Osteoblast (primary cell): ENCODE measurements around the gene BCAN. TPM values are rescaled to one million over a fixed set of nuclear protein-coding genes. Genes with fewer than 3 reads are reported as not detected.

Source experiments
- DNase-seq: peaks from one replicate; pipeline ENCODE4 v3.0.0; 2011; ENCODE audit warnings: low spot score, mixed read lengths; ENCODE audit not compliant: insufficient read length; ENCODE audit errors: missing footprints
- H2AFZ ChIP-seq: 2 replicates; pipeline ENCODE4 v1.6.0; 2011; ENCODE audit warnings: mild to moderate bottlenecking, low read length
- H3K27ac ChIP-seq: 2 replicates; pipeline ENCODE4 v1.5.1; 2011; ENCODE audit warnings: mild to moderate bottlenecking, low read depth, low read length, moderate library complexity
- H3K27me3 ChIP-seq: 2 replicates; pipeline ENCODE4 v1.6.0; 2012; ENCODE audit warnings: mild to moderate bottlenecking, control low read depth, inconsistent platforms, low read length, moderate library complexity; ENCODE audit not compliant: insufficient read depth
- H3K36me3 ChIP-seq: 2 replicates; pipeline ENCODE4 v1.5.1; 2011; ENCODE audit warnings: mild to moderate bottlenecking, low read length, control low read depth, moderate library complexity; ENCODE audit not compliant: insufficient read depth
- H3K4me1 ChIP-seq: 2 replicates; pipeline ENCODE4 v1.5.1; 2011; ENCODE audit warnings: mild to moderate bottlenecking, low read length, control low read depth, moderate library complexity; ENCODE audit not compliant: insufficient read depth
- H3K4me2 ChIP-seq: 2 replicates; pipeline ENCODE4 v1.6.0; 2011; ENCODE audit warnings: mild to moderate bottlenecking, low read length; ENCODE audit not compliant: insufficient read depth
- H3K4me3 ChIP-seq: fragments of 200-600 bp; sonication (generic); 3 replicates; pipeline ENCODE4 v1.5.1; 2012; ENCODE audit warnings: mild to moderate bottlenecking, low read length, inconsistent platforms; ENCODE audit not compliant: insufficient read depth
- H3K79me2 ChIP-seq: 2 replicates; pipeline ENCODE4 v1.6.0; 2012; ENCODE audit warnings: mild to moderate bottlenecking, low read length, control low read depth, inconsistent platforms; ENCODE audit not compliant: insufficient read depth
- H3K9me3 ChIP-seq: 2 replicates; pipeline ENCODE4 v1.5.1; 2011; ENCODE audit warnings: low read depth, low read length, control low read depth
- H4K20me1 ChIP-seq: 2 replicates; pipeline ENCODE4 v1.6.0; 2012; ENCODE audit warnings: mild to moderate bottlenecking, low read length, control low read depth; ENCODE audit not compliant: insufficient read depth
- total RNA-seq: library from RNA; depleted of rRNA; stranded (reverse); fragments of >200 nt; gene quantifications from 2 replicates; pipeline ENCODE4 v1.2.3, GENCODE V29; 2012
- TF ChIP-seq, protein P1 (sequence below): IDR thresholded peaks from 2 replicates; pipeline ENCODE4 v1.5.1; 2011; ENCODE audit warnings: mild to moderate bottlenecking, low read depth, low read length, moderate library complexity; ENCODE audit errors: extremely low read depth

BCAN gene
- total RNA-seq, 1 donor, result not detected

DNA sequence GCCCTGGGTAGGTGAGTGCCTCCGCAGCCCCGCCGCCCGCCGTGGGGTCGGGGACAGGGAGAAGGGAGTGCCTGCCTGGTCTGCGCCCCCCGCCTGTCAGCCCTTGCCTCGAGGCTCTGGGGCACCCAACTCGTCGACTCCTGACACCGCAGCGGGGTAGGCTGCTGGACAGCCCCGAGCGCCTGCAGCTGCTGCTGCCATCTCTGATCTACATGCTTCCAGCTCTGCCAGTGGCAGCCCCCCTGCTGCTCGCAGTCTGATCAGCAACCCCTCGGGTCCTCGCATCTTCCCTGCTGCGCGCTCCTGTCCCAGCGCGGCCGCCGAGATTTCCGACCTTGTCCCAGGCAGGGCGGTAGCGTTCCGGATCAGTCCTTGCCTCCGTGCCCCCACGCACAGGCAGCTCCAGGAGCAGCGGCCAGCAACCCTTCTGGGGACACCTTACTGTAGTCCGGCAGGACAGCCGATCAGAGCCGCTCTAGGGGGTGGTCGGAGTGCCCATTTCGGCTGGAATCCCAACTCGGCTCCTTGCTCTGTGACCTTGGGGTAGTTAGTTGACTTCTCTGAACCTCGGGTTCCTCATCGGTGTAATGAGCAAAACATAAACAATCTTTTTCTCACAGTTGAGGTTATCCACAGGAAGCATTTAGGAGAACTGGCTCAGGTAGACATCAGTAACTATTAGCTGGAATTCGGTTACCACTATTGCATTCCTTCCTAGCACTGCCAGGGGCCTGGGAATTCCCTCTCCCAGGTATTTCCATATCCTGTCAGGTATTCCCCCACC lies 540 bp downstream of the BCAN start:
- Histone ChIP-seq H3K27me3 (peaks cover 98% of the 10 kb centered on the region), H3K4me2 (no peak overlapping the region), H2AFZ (no peak overlapping the region), H3K36me3 (no peaks in the 10 kb centered on the region), H4K20me1 (no peaks in the 10 kb centered on the region), H3K4me1 (no peaks in the 10 kb centered on the region), H3K9me3 (no peaks in the 10 kb centered on the region), H3K27ac (no peak overlapping the region), H3K79me2 (no peaks in the 10 kb centered on the region), H3K4me3 (no peak overlapping the region)
- DNase-seq, result peak; percentile 81
- TF ChIP-seq, protein P1, sequence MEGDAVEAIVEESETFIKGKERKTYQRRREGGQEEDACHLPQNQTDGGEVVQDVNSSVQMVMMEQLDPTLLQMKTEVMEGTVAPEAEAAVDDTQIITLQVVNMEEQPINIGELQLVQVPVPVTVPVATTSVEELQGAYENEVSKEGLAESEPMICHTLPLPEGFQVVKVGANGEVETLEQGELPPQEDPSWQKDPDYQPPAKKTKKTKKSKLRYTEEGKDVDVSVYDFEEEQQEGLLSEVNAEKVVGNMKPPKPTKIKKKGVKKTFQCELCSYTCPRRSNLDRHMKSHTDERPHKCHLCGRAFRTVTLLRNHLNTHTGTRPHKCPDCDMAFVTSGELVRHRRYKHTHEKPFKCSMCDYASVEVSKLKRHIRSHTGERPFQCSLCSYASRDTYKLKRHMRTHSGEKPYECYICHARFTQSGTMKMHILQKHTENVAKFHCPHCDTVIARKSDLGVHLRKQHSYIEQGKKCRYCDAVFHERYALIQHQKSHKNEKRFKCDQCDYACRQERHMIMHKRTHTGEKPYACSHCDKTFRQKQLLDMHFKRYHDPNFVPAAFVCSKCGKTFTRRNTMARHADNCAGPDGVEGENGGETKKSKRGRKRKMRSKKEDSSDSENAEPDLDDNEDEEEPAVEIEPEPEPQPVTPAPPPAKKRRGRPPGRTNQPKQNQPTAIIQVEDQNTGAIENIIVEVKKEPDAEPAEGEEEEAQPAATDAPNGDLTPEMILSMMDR, result no peak

DNA sequence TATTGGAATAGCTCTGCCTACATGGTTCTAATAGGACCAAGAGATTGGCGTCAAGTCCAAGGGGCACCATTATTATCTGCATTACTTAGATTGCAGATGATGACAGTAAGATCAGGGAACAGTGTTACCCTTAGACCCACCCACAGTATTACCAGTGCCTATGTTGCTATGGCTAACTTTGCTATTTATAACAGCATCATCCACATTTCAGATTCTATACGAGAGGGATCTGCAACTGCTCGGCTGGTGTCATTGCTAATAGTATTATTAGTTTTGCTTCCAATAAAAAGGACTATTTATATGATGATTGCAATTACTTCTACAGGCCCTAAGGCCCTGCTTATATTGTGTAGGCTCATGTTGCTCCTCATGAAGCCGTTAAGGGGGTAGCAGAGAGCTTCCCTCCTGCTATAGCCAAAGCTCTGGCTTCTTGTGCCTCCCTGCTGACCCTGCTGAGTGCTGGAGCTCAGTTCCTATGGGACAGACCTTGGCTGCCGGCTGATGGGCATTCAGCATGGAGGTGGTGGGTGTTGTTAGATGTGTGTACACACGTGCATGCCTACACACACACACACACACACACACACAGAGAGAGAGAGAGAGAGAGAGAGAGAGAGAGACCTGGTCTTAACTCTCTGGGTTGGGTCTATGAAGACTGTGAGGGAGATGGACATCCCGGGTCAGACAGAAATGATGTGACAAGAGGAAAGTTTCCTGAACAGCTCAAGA lies 1.3 kb downstream of the BCAN start:
- H3K27me3 ChIP-seq, result peaks cover 96% of the 10 kb centered on the region
- no peak overlapping the region for H3K27ac ChIP-seq
- no peaks in the 10 kb centered on the region for H3K36me3 ChIP-seq
- H3K4me1 ChIP-seq, result no peaks in the 10 kb centered on the region
- TF ChIP-seq, protein P1, result no peak
- H3K9me3 ChIP-seq, result no peaks in the 10 kb centered on the region
- peak; percentile 66 for DNase-seq
- H3K4me3 ChIP-seq, result no peak overlapping the region
- no peak overlapping the region for H2AFZ ChIP-seq
- H3K4me2 ChIP-seq, result no peak overlapping the region
- H4K20me1 ChIP-seq, result no peaks in the 10 kb centered on the region
- no peaks in the 10 kb centered on the region for H3K79me2 ChIP-seq

DNA sequence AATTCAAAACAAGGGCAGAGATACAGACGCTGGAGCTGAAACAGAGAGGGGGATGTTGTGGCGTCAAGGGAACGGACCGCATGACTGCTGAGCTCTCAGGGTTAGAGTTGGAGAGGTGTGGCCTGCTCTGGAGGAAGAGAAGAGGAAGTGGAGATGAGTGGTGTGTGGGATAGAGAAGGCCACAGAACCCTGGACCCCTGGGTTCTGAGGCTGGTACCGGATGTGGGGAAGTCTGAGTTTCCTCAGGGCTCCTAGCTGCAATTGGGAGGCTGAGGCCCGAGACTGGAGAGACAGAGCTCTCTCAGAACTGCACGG lies 1.8 kb downstream of the BCAN start:
- DNase-seq, result peak; percentile 69
- peaks cover 96% of the 10 kb centered on the region for H3K27me3 ChIP-seq
- H3K27ac ChIP-seq, result no peak overlapping the region
- H3K79me2 ChIP-seq, result no peaks in the 10 kb centered on the region
- H2AFZ ChIP-seq, result no peak overlapping the region
- H3K4me1 ChIP-seq, result no peaks in the 10 kb centered on the region
- TF ChIP-seq, protein P1, result no peak
- no peaks in the 10 kb centered on the region for H4K20me1 ChIP-seq
- H3K4me2 ChIP-seq, result no peak overlapping the region
- no peak overlapping the region for H3K4me3 ChIP-seq
- no peaks in the 10 kb centered on the region for H3K9me3 ChIP-seq
- no peaks in the 10 kb centered on the region for H3K36me3 ChIP-seq

DNA sequence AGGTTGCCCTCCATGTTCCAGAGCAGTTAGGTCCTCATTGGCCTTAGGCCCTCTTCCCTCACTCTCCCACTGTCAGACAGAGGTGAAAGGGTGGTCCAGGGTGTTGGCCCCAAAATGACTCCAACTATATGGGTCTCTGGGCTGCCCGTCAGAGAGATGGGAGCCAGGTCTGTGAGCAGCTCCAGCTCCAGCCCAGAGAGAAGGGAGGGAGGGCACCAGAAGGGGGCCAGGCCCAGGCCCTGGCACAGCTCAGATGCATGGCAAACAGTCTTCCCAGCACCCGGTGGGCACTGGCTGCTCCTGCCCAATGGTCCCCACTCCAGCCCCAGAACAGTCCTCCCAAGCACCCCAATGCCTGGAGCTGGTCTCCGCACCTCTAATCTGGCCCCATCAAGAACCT lies 2.2 kb downstream of the BCAN start:
- H3K4me2 ChIP-seq, result no peak overlapping the region
- H3K36me3 ChIP-seq, result no peaks in the 10 kb centered on the region
- no peaks in the 10 kb centered on the region for H3K4me1 ChIP-seq
- DNase-seq, result peak; percentile 39
- no peaks in the 10 kb centered on the region for H3K79me2 ChIP-seq
- H3K27me3 ChIP-seq, result peaks cover 93% of the 10 kb centered on the region
- no peaks in the 10 kb centered on the region for H4K20me1 ChIP-seq
- H3K27ac ChIP-seq, result no peak overlapping the region
- no peak overlapping the region for H3K4me3 ChIP-seq
- TF ChIP-seq, protein P1, result no peak
- H2AFZ ChIP-seq, result no peak overlapping the region
- H3K9me3 ChIP-seq, result no peaks in the 10 kb centered on the region
